ENCODE measurements around the gene MACROH2A1.

- TF ChIP-seq POLR2AphosphoS5 (IDR thresholded peaks at IDR 0.05) (no peak), CTCF (IDR thresholded peaks at IDR 0.05) (no peak)
Observed at GRCh38 chr5:135429301-135430134, 30.5 kb upstream of the MACROH2A1 start.
